ENCODE results near the gene HLTF.
"Not testable (repeated sequence)": the region's sequence is repeated elsewhere in the genome, so short reads cannot be mapped to it uniquely, and the experiment has no call there.

Gene HLTF

DNA sequence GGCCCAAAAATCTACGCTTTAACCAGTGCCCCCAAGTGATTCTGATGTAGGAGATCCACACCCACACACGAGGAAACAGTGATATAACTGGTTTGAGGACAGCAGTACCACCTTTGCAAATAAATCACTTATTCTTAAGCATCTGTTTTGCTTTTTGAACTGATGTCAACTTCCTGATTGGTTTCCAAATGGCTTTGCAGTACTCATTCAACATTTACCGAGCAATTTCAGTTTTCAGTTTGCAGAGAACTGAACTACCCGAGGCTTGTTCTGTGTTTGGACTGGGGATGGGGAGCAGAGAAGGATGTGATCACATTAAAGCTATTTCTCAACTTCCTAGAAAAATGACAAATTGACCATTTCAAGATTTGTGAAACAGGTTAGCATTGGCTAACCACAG, 96.1 kb downstream of the HLTF start:
- no peak for DNase-seq

DNA sequence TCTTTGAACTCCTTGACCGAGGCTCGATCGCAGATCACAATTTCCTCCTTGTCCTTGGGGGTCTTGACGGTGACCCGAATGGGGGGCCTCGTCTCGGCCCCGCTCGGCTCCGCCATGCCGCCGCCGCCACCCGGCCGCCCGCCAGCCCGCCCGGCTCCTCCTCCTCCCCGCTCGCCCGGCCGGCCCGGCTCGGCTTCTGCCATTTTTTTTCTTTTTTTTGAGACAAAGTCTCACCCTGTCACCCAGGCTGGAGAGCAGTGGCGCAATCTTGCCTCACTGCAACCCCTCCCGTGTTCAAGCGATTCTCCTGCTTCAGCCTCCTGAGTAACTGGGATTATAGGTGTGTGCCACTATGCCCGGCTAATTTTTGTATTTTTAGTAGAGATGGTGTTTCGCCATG, 98.8 kb downstream of the HLTF start:
- not testable (repeated sequence) for DNase-seq

DNA sequence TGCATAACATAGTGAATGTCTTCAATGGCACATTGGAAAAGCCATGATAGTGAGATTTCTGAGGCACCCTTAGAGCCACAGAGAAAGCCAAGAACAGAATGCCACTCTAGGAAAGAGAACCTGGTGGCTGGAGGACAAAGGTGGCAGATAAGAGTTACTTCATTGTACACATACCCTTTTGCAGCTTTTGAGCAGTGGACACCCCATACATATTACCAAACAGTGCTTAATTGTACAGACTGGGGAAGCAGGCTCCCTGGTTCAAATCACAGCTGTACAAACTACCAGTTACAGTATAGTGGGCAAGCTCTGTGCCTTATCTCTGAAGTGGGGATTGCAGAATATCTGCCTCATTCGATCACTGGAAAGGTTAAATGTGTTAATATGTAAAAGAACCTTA, 105.1 kb downstream of the HLTF start:
- DNase-seq = no peak

Data from activated CD4-positive, alpha-beta T cell treated with anti-CD3 and anti-CD28 coated beads, Interleukin-2, amount 50 U/mL, for 1 hour (primary cell).